WI38 (cell line): ENCODE measurements around the gene RCOR1.
"Not testable (repeated sequence)": the region's sequence is repeated elsewhere in the genome, so short reads cannot be mapped to it uniquely, and the experiment has no call there.

Experiments used
- H3K4me3 ChIP-seq: 2 replicates; pipeline ENCODE4 v1.5.1; 2011; ENCODE audit warnings: low read depth, mild to moderate bottlenecking, control low read depth, low read length
- CTCF ChIP-seq: IDR thresholded peaks from 2 replicates; pipeline ENCODE4 v1.5.1; 2012; ENCODE audit warnings: low read depth, mild to moderate bottlenecking, control low read depth, low read length

RCOR1 gene

GRCh38 chr14:102565331-102565887, 27.0 kb upstream of the RCOR1 start:
- H3K4me3 ChIP-seq: no peak overlapping the region

GRCh38 chr14:102565959-102566358, 26.5 kb upstream of the RCOR1 start:
- TF ChIP-seq CTCF: no peak

More at GRCh38 chr14:102565331-102565887, 27.0 kb upstream of the RCOR1 start:
- no peak for TF ChIP-seq CTCF

GRCh38 chr14:102568115-102568614, 24.3 kb upstream of the RCOR1 start:
- H3K4me3 ChIP-seq: no peak overlapping the region
- TF ChIP-seq CTCF: no peak

More at GRCh38 chr14:102565959-102566358, 26.5 kb upstream of the RCOR1 start:
- no peak overlapping the region for H3K4me3 ChIP-seq

- no peak for TF ChIP-seq CTCF
- H3K4me3 ChIP-seq: no peak overlapping the region
Measured at GRCh38 chr14:102570334-102570995, 22.0 kb upstream of the RCOR1 start.

- no peak overlapping the region for H3K4me3 ChIP-seq
- TF ChIP-seq CTCF: no peak
Measured at GRCh38 chr14:102571043-102571442, 21.4 kb upstream of the RCOR1 start.

GRCh38 chr14:102571478-102572042, 20.9 kb upstream of the RCOR1 start:
- no peak for TF ChIP-seq CTCF
- no peak overlapping the region for H3K4me3 ChIP-seq

- H3K4me3 ChIP-seq: not testable (repeated sequence)
Measured at GRCh38 chr14:102573161-102573560, 19.3 kb upstream of the RCOR1 start.
